Myometrial cell (primary cell): ENCODE measurements around the gene OR2L8. TPM values are rescaled to one million over a fixed set of nuclear protein-coding genes. Genes with fewer than 3 reads are reported as not detected.

Experiments
- total RNA-seq: library from RNA; depleted of rRNA; stranded (reverse); fragments of >200 nt; gene quantifications from 2 replicates; pipeline ENCODE4 v1.2.3, GENCODE V29; 2015

OR2L8 gene, protein sequence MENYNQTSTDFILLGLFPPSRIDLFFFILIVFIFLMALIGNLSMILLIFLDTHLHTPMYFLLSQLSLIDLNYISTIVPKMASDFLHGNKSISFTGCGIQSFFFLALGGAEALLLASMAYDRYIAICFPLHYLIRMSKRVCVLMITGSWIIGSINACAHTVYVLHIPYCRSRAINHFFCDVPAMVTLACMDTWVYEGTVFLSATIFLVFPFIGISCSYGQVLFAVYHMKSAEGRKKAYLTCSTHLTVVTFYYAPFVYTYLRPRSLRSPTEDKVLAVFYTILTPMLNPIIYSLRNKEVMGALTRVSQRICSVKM
- total RNA-seq = not detected in 2 replicates

DNA sequence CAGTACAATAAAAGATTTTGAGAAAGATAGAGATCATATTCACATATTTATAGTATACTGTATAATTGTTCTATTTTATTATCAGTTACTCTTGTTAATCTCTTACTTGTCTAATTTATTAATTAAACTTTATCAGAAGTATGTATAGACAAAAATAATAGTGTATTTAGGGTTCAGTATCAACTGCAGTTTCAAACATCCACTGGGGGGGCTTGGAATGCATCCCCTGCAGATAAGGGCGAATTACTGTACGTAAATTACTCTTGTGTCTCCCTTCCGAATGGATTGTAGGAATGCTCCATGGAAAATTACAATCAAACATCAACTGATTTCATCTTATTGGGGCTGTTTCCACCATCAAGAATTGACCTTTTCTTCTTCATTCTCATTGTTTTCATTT lies at the start of gene OR2L8:
OR2L8 (plus strand) TSS at position 301 of the 400 bp plus-strand sequence; CDS start at position 301, 0 bp downstream.

GRCh38 chr1:247919952-247920351 lies 28.7 kb upstream of the OR2L8 start, which contains the start of gene OR2T8:
Gene OR2T8 (plus strand): TSS chr1:247920252. CDS start chr1:247921018, 766 bp downstream.

DNA sequence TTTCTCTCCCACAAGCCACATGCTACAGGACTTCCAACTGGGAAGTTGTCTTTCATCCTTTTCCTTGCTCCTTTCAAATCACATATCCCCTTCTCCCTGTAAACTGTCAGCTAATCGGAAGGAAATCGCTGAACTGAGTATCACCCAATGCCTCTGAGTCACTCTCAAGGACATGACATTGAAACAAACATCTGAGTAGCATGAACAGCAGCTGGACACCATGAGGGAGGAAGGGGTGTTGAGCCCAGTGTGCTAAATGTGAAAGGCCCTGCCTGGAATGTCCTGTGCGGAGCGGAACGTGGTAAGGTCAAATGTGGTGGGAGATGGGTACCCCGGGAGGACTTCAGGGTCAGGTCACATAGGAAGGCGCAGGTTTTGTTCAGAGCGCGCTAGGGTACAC lies 23.8 kb upstream of the OR2L8 start, which contains the start of gene OR2AJ1:
OR2AJ1 (plus strand) TSS at position 22 of the 400 bp plus-strand sequence. CDS start 8,880 bp downstream, outside the sequence.

DNA sequence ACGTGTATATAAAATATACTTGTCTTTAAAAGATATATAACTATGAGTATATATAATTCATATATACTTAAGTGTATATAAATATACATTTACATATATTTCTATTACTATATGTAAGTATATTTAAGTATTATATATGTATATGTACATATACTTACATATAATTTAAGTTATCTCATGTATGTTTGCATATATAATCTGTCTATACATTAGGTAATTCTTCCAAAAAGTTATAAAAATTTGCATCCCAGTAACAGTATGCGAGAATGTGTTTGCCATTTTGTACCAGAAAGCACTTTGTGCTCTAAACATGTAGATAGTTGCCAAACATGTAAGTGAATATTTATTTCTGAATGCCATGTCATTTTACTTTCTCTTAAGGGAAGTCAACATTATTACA lies 16.3 kb downstream of the OR2L8 start, which contains the start of gene OR2AK2:
OR2AK2 (plus strand) TSS at position 301 of the 400 bp plus-strand sequence. CDS start 144 bp downstream, outside the sequence.

Other genes with a start within 250 kb of the OR2L8 start
- not detected in 2 replicates for gene OR6F1, start 232.2 kb upstream of the OR2L8 start, total RNA-seq
- not detected in 2 replicates for gene OR14K1, start 210.2 kb upstream of the OR2L8 start, total RNA-seq
- not detected in 2 replicates for gene OR14A2, start 200.7 kb upstream of the OR2L8 start, total RNA-seq
- not detected in 2 replicates for gene OR1C1, start 188.3 kb upstream of the OR2L8 start, total RNA-seq
- gene OR14A16, start 124.7 kb upstream of the OR2L8 start, total RNA-seq = not detected in 2 replicates
- not detected in 2 replicates for gene OR11L1, start 107.0 kb upstream of the OR2L8 start, total RNA-seq
- gene TRIM58, start 91.7 kb upstream of the OR2L8 start, total RNA-seq = 0.29 TPM in 1 of 2 replicates, not detected in the other
- gene OR2W3, start 53.3 kb upstream of the OR2L8 start, total RNA-seq = not detected in 2 replicates
- not detected in 2 replicates for gene OR2T8, start 28.6 kb upstream of the OR2L8 start, total RNA-seq
- gene OR2AJ1, start 24.0 kb upstream of the OR2L8 start, total RNA-seq = not detected in 2 replicates
- gene OR2AK2, start 16.4 kb downstream of the OR2L8 start, total RNA-seq = not detected in 2 replicates
- gene OR2L5, start 64.8 kb downstream of the OR2L8 start, total RNA-seq = not detected in 2 replicates
- not detected in 2 replicates for gene OR2L2, start 81.2 kb downstream of the OR2L8 start, total RNA-seq
- gene OR2L3, start 98.0 kb downstream of the OR2L8 start, total RNA-seq = not detected in 2 replicates
- not detected in 2 replicates for gene OR2L13, start 146.3 kb downstream of the OR2L8 start, total RNA-seq
- gene OR2M5, start 196.3 kb downstream of the OR2L8 start, total RNA-seq = not detected in 2 replicates
- gene OR2M2, start 226.0 kb downstream of the OR2L8 start, total RNA-seq = not detected in 2 replicates
- not detected in 2 replicates for gene OR2M3, start 248.4 kb downstream of the OR2L8 start, total RNA-seq